Motor neuron (in vitro differentiated cells): ENCODE measurements around the gene TCERG1L. TPM values are rescaled to one million over a fixed set of nuclear protein-coding genes. Genes with fewer than 3 reads are reported as not detected.

ENCODE experiments used
- ATAC-seq, 8 experiments: fragments of 200-7000 bp; cut with Tn5 transposase; replicated peaks in 6 of 8; 2 replicates each; pipeline ENCODE4 v1.8.0; 2021; ENCODE audit warnings: mild to moderate bottlenecking in 8 of 8, moderate library complexity in 8 of 8
- H3K27ac ChIP-seq, 2 donors: fragments of 250-450 bp; sonication (Bioruptor Pico); 2 replicates each; pipeline ENCODE4 v1.9.0; 2021; ENCODE audit warnings: antibody characterized with exemption in 2 of 2, mild to moderate bottlenecking in 2 of 2, moderate library complexity in 1 of 2
- H3K4me1 ChIP-seq, 2 donors: fragments of 250-450 bp; sonication (Bioruptor Pico); replicated peaks in 1 of 2; 2 replicates each; pipeline ENCODE4 v1.6.1; 2021; ENCODE audit warnings: antibody characterized with exemption in 2 of 2, mild to moderate bottlenecking in 2 of 2, moderate library complexity in 1 of 2
- H3K4me3 ChIP-seq, 5 donors: fragments of 250-450 bp; sonication (Bioruptor Pico); 2 replicates each; pipeline ENCODE4 v1.9.0; 2021; ENCODE audit warnings: antibody characterized with exemption in 5 of 5, mild to moderate bottlenecking in 5 of 5, moderate library complexity in 4 of 5
- WGBS, 10 experiments: fragments of 450-650 bp; shearing (Covaris generic); methylation state at CpG; one replicate each; pipeline ENCODE4 v1.0.0; 2022; 5-methylcytosine and 5-hydroxymethylcytosine counted together
- in situ Hi-C, 9 experiments: fragments of 400-800 bp; cut with MboI; loops; one replicate each; pipeline ENCODE4 v1.15.0; 2021; ENCODE audit warnings: low sequenced_read_pairs in 9 of 9, low pct_unique_long_range_greater_than_20kb in 2 of 9; ENCODE audit not compliant: unreplicated experiment in 9 of 9
- total RNA-seq, 8 experiments: library from RNA; unstranded; fragments of 300-600 nt; gene quantifications; 2 replicates each; pipeline versions ENCODE4 v1.2.3 to v1.2.4, GENCODE V29; 2022

TCERG1L gene
- total RNA-seq, 8 experiments from 2014 or later, result 0.43 to 8.1 (median 2.0) TPM; not detected in 1

DNA sequence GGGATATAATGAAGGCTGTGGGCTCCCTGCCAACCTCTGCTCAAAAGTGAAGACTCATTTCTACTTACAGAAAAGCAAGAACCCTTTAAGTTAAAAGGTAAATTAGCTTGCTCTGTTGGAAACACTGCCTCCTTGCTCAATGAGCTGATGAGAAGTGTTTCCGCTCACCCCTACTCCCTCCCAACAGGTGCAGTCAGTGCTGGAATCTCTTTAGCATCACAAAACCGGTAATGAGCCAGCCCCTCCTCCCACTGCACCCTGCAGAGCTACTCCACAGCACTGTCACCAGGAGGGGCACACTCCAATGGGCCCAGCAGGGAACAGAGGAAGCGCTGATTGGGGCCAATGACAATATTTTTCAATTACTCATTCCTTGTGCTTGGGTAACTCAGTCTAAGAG is 262.5 kb downstream of the TCERG1L start:
- WGBS, 10 experiments, result 0 to 44% (median 24%) methylated on average over 1 to 3 of the region's 3 CpGs; no CpG with 5 or more reads in 4 of the 10 experiments
- in situ Hi-C loops, result no loop called here
- H3K4me3 ChIP-seq, result no peak overlapping the region
- H3K27ac ChIP-seq, result no peak overlapping the region
- peaks cover 0 to 3% of the 10 kb centered on the region in 2 donors for H3K4me1 ChIP-seq
- ATAC-seq, result peak in 5 of 8 experiments; percentile 16 to 99 (median 84)

DNA sequence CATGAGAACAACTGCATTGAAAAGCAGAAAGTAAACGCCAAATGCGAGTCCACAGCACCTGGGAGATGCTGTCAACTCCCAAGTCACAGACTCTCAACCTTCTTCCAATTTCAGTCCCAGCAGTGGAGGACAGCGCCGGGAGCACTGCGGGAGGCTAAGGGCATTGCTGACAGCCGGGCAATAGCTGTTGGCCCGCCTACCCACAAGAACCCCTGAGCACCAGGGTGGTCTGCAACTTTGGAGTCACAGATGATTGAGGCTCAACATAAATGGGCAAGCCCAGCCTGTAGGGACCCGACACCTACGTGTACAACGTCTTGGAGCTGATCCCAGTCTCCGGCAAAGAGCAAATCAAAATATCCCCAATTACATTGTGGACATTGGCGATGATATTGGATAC is 262.9 kb downstream of the TCERG1L start:
- ATAC-seq, result peak in 1 of 8 experiments; percentile 33
- WGBS, 10 experiments, result 0 to 60% (median 31%) methylated on average over 1 to 8 of the region's 12 CpGs; no CpG with 5 or more reads in 4 of the 10 experiments
- Histone ChIP-seq H3K4me3 (no peak overlapping the region), H3K27ac (no peak overlapping the region), H3K4me1 (peaks cover 0 to 3% of the 10 kb centered on the region in 2 donors)
- in situ Hi-C loops, result no loop called here

DNA sequence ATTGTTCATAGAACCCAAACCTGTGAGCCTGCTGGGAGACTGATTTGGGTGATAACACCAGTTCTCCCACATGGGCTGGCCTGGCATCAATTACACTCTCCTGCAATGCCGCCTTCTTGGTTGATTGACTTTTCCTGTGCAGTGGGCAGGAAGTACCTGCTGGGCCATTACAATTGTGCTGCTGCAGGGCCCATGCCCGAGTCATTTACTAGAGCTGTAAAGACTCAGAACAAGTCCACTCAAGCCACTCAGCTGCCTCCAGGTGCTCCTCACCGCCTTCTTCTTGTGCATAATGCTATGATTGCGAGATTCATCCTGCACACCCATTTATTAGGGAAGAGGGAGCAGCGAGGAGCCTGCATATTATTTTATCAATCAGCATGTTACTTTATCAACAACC is 264.0 kb downstream of the TCERG1L start:
- in situ Hi-C loops, result no loop called here
- Histone ChIP-seq H3K4me1 (peaks cover 0 to 3% of the 10 kb centered on the region in 2 donors), H3K4me3 (no peak overlapping the region), H3K27ac (no peak overlapping the region)
- no peak for ATAC-seq
- 0 to 82% (median 20%) methylated on average over 1 to 5 of the region's 5 CpGs; no CpG with 5 or more reads in 2 of the 10 experiments for WGBS, 10 experiments

DNA sequence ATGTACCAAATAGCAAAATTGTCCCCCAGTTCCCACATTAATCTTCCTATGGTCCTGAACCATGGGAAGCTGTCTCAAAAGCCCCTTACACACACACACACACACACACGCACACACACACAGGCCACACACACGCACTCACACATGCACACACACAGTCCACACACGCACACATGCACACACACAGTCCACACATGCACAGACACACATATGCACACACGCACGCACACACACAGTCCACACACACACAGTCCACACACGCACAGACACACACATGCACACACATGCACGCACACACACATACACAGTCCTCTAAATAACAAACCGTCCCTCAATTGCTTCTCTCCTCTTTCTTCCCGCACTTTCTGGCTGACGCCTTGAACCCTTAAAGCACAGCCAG is 265.3 kb downstream of the TCERG1L start:
- ATAC-seq, result no peak
- Histone ChIP-seq H3K4me3 (no peak overlapping the region), H3K27ac (no peak overlapping the region), H3K4me1 (peaks cover 0 to 3% of the 10 kb centered on the region in 2 donors)
- in situ Hi-C loops, result no loop called here
- WGBS, 10 experiments, result 20 to 100% (median 65%) methylated on average over 1 to 9 of the region's 10 CpGs; no CpG with 5 or more reads in 4 of the 10 experiments

DNA sequence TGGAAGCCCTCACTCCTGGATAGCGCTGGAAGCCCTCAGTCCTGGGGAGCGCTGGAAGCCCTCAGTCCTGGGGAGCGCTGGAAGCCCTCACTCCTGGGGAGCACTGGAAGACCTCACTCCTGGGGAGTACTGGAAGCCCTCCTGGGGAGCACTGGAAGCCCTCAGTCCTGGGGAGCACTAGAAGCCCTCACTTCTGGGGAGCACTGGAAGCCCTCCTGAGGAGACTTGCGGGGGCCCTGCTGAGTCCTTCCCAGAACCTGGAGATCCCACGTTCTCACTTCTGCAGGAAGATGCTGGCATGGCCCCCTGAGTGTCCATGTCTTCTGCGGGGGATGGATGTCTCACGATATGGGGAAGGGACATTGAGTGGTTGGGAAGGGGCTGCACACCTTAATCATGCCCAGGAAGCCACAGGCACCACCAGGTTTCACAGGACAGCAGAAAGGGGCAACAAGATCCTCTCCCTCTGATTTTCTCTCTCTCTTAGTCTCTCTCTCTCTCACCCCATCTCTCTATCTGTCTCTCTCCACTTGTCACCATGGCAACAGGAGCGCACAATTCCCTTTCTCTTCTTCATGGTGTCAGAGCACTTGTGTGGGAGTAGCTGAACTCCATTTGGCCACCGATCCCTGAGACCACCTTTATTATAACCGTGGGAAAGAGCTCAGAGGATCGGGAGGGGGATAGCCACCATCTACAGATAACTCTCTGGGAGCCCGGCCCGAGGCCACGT is 267.0 kb downstream of the TCERG1L start:
- peaks cover 0 to 3% of the 10 kb centered on the region in 2 donors for H3K4me1 ChIP-seq
- in situ Hi-C loops, result no loop called here
- H3K27ac ChIP-seq, result no peak overlapping the region
- ATAC-seq, result no peak
- WGBS, 10 experiments, result 30 to 95% (median 69%) methylated on average over 1 to 4 of the region's 14 CpGs; no CpG with 5 or more reads in 2 of the 10 experiments
- H3K4me3 ChIP-seq, result no peak overlapping the region

DNA sequence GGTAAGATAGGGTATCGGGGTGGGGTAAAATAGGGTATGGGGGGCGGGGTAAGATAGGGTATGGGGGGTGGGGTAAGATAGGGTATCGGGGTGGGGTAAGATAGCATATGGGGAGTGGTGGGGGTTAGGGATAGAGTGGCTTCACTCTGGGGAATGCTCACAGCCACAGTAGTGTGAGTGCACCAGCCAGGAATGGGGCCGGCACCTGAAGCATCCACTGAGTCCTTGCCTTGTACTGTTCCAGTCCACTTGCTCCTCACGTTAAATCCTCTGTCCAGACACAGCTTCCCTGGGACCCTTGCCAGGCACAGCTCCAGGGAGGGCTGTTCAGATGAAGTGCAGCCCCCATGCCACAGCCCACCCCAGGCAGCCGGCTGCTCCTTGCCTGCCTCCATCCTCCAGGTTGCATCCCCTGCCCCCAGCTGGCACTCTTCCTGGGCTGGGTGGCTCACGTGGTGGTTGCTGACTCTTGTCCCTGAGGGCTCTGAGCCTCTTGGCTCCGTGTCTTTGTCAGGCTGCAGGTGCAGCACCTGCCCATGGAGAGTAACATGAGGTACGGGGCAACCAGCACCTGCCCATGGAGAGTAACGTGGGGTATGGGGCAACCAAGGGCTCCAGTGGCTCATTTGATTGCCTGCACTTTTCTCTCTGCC is 268.4 kb downstream of the TCERG1L start:
- 8 to 86% methylated on average over 1 to 2 of the region's 10 CpGs; no CpG with 5 or more reads in 8 of the 10 experiments for WGBS, 10 experiments
- Histone ChIP-seq H3K4me1 (no peaks in the 10 kb centered on the region), H3K4me3 (no peak overlapping the region), H3K27ac (no peak overlapping the region)
- ATAC-seq, result no peak
- in situ Hi-C loops, result no loop called here
